Kidney epithelial cell (primary cell): ENCODE results near the gene SLMAP. TPM values are rescaled to one million over a fixed set of nuclear protein-coding genes. Genes with fewer than 3 reads are reported as not detected.
"Not testable (repeated sequence)": the region's sequence is repeated elsewhere in the genome, so short reads cannot be mapped to it uniquely, and the experiment has no call there.

ENCODE experiments used
- DNase-seq: peaks from one replicate; pipeline ENCODE4 v3.0.0-alpha.2; 2010; ENCODE audit warnings: low read depth
- H3K27me3 ChIP-seq: 2 replicates; pipeline ENCODE4 v1.6.0; 2011; ENCODE audit warnings: low read length; ENCODE audit not compliant: control insufficient read depth, insufficient read depth
- H3K36me3 ChIP-seq: 2 replicates; pipeline ENCODE4 v1.5.1; 2011; ENCODE audit warnings: low read length; ENCODE audit not compliant: control insufficient read depth, insufficient read depth
- H3K4me3 ChIP-seq: 2 replicates; pipeline ENCODE4 v1.5.1; 2011; ENCODE audit warnings: low read depth, mild to moderate bottlenecking, control low read depth, low read length
- CTCF ChIP-seq: IDR thresholded peaks from 2 replicates; pipeline ENCODE4 v1.5.1; 2011; ENCODE audit warnings: mild to moderate bottlenecking, moderate library complexity, low read length, control low read depth, inconsistent platforms; ENCODE audit not compliant: insufficient read depth, poor library complexity, severe bottlenecking
- total RNA-seq: library from RNA; depleted of rRNA; stranded (reverse); fragments of >200 nt; gene quantifications from 2 replicates; pipeline ENCODE4 v1.2.3, GENCODE V29; 2015

SLMAP gene
- total RNA-seq, 1 donor from 2014 or later, result 48.6 TPM

GRCh38 chr3:57855281-57855680, 99.2 kb downstream of the SLMAP start:
- no peak for TF ChIP-seq CTCF
- DNase-seq, result peak; percentile 25
- Histone ChIP-seq H3K36me3 (no peaks in the 10 kb centered on the region), H3K27me3 (no peaks in the 10 kb centered on the region), H3K4me3 (no peak overlapping the region)

GRCh38 chr3:57855943-57856342, 99.8 kb downstream of the SLMAP start:
- DNase-seq, result no peak
- no peaks in the 10 kb centered on the region for H3K36me3 ChIP-seq
- H3K4me3 ChIP-seq, result no peak overlapping the region
- H3K27me3 ChIP-seq, result no peaks in the 10 kb centered on the region
- TF ChIP-seq CTCF, result no peak

- no peaks in the 10 kb centered on the region for H3K36me3 ChIP-seq
- H3K27me3 ChIP-seq, result no peaks in the 10 kb centered on the region
- no peak for TF ChIP-seq CTCF
- DNase-seq, result no peak
- H3K4me3 ChIP-seq, result no peak overlapping the region
These were observed 100.6 kb downstream of the SLMAP start for GRCh38 chr3:57856675-57857074.

GRCh38 chr3:57862894-57863293, 106.8 kb downstream of the SLMAP start:
- no peak for DNase-seq
- Histone ChIP-seq H3K36me3 (no peaks in the 10 kb centered on the region), H3K27me3 (no peaks in the 10 kb centered on the region), H3K4me3 (no peak overlapping the region)
- no peak for TF ChIP-seq CTCF

GRCh38 chr3:57863380-57863779, 107.3 kb downstream of the SLMAP start:
- DNase-seq, result no peak
- no peaks in the 10 kb centered on the region for H3K27me3 ChIP-seq
- no peak overlapping the region for H3K4me3 ChIP-seq
- no peak for TF ChIP-seq CTCF
- no peaks in the 10 kb centered on the region for H3K36me3 ChIP-seq

GRCh38 chr3:57864853-57865252, 108.7 kb downstream of the SLMAP start:
- H3K4me3 ChIP-seq, result no peak overlapping the region
- peak; percentile 45 for TF ChIP-seq CTCF
- no peaks in the 10 kb centered on the region for H3K36me3 ChIP-seq
- H3K27me3 ChIP-seq, result no peaks in the 10 kb centered on the region
- no peak for DNase-seq

GRCh38 chr3:57869110-57869509, 113.0 kb downstream of the SLMAP start:
- not testable (repeated sequence) for H3K27me3 ChIP-seq, H3K36me3 ChIP-seq, H3K4me3 ChIP-seq, DNase-seq
